HFFc6 (cell line): ENCODE data around the gene HIGD2B. TPM values are rescaled to one million over a fixed set of nuclear protein-coding genes. Genes with fewer than 3 reads are reported as not detected.
A peak's percentile ranks its signal among the peaks of the same experiment; 100 is the strongest.
"Not testable (repeated sequence)": the region's sequence is repeated elsewhere in the genome, so short reads cannot be mapped to it uniquely, and the experiment has no call there.

Experiments
- DNase-seq: peaks from one replicate; pipeline ENCODE4 v3.0.0-alpha.2; 2018
- H3K27ac Mint-ChIP-seq: 2 replicates; pipeline ENCODE4 v1.8.0; 2020; ENCODE audit warnings: mild to moderate bottlenecking, mixed read lengths
- H3K27me3 Mint-ChIP-seq: 2 replicates; pipeline ENCODE4 v1.8.0; 2021; ENCODE audit warnings: mild to moderate bottlenecking, moderate library complexity, mixed read lengths; ENCODE audit not compliant: insufficient read depth
- H3K36me3 Mint-ChIP-seq: 2 replicates; pipeline ENCODE4 v1.8.0; 2021; ENCODE audit warnings: low read depth, mixed read lengths
- H3K4me1 Mint-ChIP-seq: 2 replicates; pipeline ENCODE4 v1.8.0; 2020; ENCODE audit warnings: low read depth, mixed read lengths
- H3K4me3 Mint-ChIP-seq: 2 replicates; pipeline ENCODE4 v1.8.0; 2020; ENCODE audit warnings: mild to moderate bottlenecking, moderate library complexity, mixed read lengths
- H3K9me3 Mint-ChIP-seq: 2 replicates; pipeline ENCODE4 v1.8.0; 2020; ENCODE audit warnings: mild to moderate bottlenecking, mixed read lengths
- CTCF ChIP-seq: fragments of 200-600 bp; sonication (generic); IDR thresholded peaks from 2 replicates; pipeline ENCODE4 v1.5.0; 2021; ENCODE audit warnings: antibody characterized with exemption, mild to moderate bottlenecking
- total RNA-seq, 6 experiments: library from RNA; stranded (reverse); fragmentation: NEBNext Ultra II Directional; extraction: Animal tissue kit (Norgen Biotek cat#: 25700); gene quantifications; 2 replicates in 1 of 6; 3 replicates in 5 of 6; pipeline ENCODE4 v1.2.3, GENCODE V29; 2021

The HIGD2B gene
- total RNA-seq, 6 experiments from 2014 or later: not detected

GRCh38 chr15:72671525-72671924, 14.5 kb downstream of the HIGD2B start:
- no peak for TF ChIP-seq CTCF
- no peak for DNase-seq
- Mint-ChIP-seq H3K27me3 (peaks cover 20% of the 10 kb centered on the region), H3K4me1 (peaks cover 10% of the 10 kb centered on the region), H3K9me3 (no peaks in the 10 kb centered on the region), H3K27ac (no peak overlapping the region), H3K4me3 (no peak overlapping the region), H3K36me3 (no peaks in the 10 kb centered on the region)

- Mint-ChIP-seq H3K27me3 (peaks cover 19% of the 10 kb centered on the region), H3K4me1 (peaks cover 10% of the 10 kb centered on the region), H3K4me3 (peak overlapping the region; percentile 78)
- not testable (repeated sequence) for H3K9me3 Mint-ChIP-seq, H3K36me3 Mint-ChIP-seq, H3K27ac Mint-ChIP-seq
- DNase-seq: peak; percentile 73
- peak; percentile 84 for TF ChIP-seq CTCF
Measured at GRCh38 chr15:72670656-72671352, 15.2 kb downstream of the HIGD2B start.

- H3K36me3 Mint-ChIP-seq, H3K4me3 Mint-ChIP-seq, DNase-seq, H3K9me3 Mint-ChIP-seq, H3K27ac Mint-ChIP-seq: not testable (repeated sequence)
- H3K4me1 Mint-ChIP-seq: peaks cover 10% of the 10 kb centered on the region
- H3K27me3 Mint-ChIP-seq: peaks cover 10% of the 10 kb centered on the region
Measured at GRCh38 chr15:72669803-72670202, 16.2 kb downstream of the HIGD2B start.

- not testable (repeated sequence) for H3K9me3 Mint-ChIP-seq, H3K36me3 Mint-ChIP-seq, DNase-seq, H3K27ac Mint-ChIP-seq, H3K4me1 Mint-ChIP-seq, H3K27me3 Mint-ChIP-seq, H3K4me3 Mint-ChIP-seq
Measured at GRCh38 chr15:72665706-72666105, 20.3 kb downstream of the HIGD2B start.

GRCh38 chr15:72663931-72664330, 22.1 kb downstream of the HIGD2B start:
- H3K36me3 Mint-ChIP-seq, H3K4me3 Mint-ChIP-seq, H3K9me3 Mint-ChIP-seq, H3K4me1 Mint-ChIP-seq, DNase-seq, H3K27me3 Mint-ChIP-seq, H3K27ac Mint-ChIP-seq: not testable (repeated sequence)

GRCh38 chr15:72661081-72661480, 24.9 kb downstream of the HIGD2B start:
- not testable (repeated sequence) for H3K27me3 Mint-ChIP-seq, DNase-seq, H3K9me3 Mint-ChIP-seq, H3K4me1 Mint-ChIP-seq, H3K4me3 Mint-ChIP-seq, H3K36me3 Mint-ChIP-seq, H3K27ac Mint-ChIP-seq

- not testable (repeated sequence) for H3K4me3 Mint-ChIP-seq, H3K27ac Mint-ChIP-seq, H3K27me3 Mint-ChIP-seq, H3K9me3 Mint-ChIP-seq, H3K4me1 Mint-ChIP-seq, H3K36me3 Mint-ChIP-seq, DNase-seq
Measured at GRCh38 chr15:72656014-72656413, 30.0 kb downstream of the HIGD2B start.

GRCh38 chr15:72654397-72654796, 31.6 kb downstream of the HIGD2B start, which contains the start of gene GOLGA6B:
GOLGA6B (plus strand) TSS chr15:72654697; CDS start chr15:72654738, 41 bp downstream.
- H3K27me3 Mint-ChIP-seq, H3K9me3 Mint-ChIP-seq, H3K27ac Mint-ChIP-seq, H3K4me1 Mint-ChIP-seq, H3K4me3 Mint-ChIP-seq, DNase-seq, H3K36me3 Mint-ChIP-seq: not testable (repeated sequence)

GRCh38 chr15:72648631-72649253, 37.2 kb downstream of the HIGD2B start:
- not testable (repeated sequence) for DNase-seq, H3K36me3 Mint-ChIP-seq, H3K4me1 Mint-ChIP-seq, H3K27ac Mint-ChIP-seq, H3K4me3 Mint-ChIP-seq, H3K27me3 Mint-ChIP-seq, H3K9me3 Mint-ChIP-seq

- not testable (repeated sequence) for H3K4me1 Mint-ChIP-seq, H3K36me3 Mint-ChIP-seq, H3K27me3 Mint-ChIP-seq, H3K9me3 Mint-ChIP-seq, H3K27ac Mint-ChIP-seq, DNase-seq, H3K4me3 Mint-ChIP-seq
Measured at GRCh38 chr15:72642271-72642670, 43.7 kb downstream of the HIGD2B start.

- DNase-seq, H3K9me3 Mint-ChIP-seq, H3K27ac Mint-ChIP-seq, H3K27me3 Mint-ChIP-seq, H3K4me3 Mint-ChIP-seq, H3K4me1 Mint-ChIP-seq, H3K36me3 Mint-ChIP-seq: not testable (repeated sequence)
Measured at GRCh38 chr15:72639759-72640483, 46.1 kb downstream of the HIGD2B start.
